Neural progenitor cell (in vitro differentiated cells): Measurements from ENCODE around the gene OGFOD3. TPM values are rescaled to one million over a fixed set of nuclear protein-coding genes. Genes with fewer than 3 reads are reported as not detected.

Experiments
- DNase-seq: peaks from one replicate; pipeline ENCODE4 v3.0.0-alpha.2; 2016; ENCODE audit warnings: low spot score
- H2AFZ ChIP-seq: fragments of 200-600 bp; sonication (generic); replicated peaks from 2 replicates; pipeline ENCODE4 v1.6.1; 2016; ENCODE audit warnings: antibody characterized with exemption
- H3F3A ChIP-seq: fragments of 200-600 bp; sonication (generic); 2 replicates; pipeline ENCODE4 v1.6.1; 2016; ENCODE audit warnings: antibody characterized with exemption, low read depth
- H3K27ac ChIP-seq: fragments of 200-600 bp; sonication (generic); 2 replicates; pipeline ENCODE4 v1.5.1; 2016; ENCODE audit warnings: mild to moderate bottlenecking
- H3K27me3 ChIP-seq: fragments of 200-600 bp; sonication (generic); 2 replicates; pipeline ENCODE4 v1.6.1; 2016; ENCODE audit warnings: mild to moderate bottlenecking, moderate library complexity
- H3K36me3 ChIP-seq: fragments of 200-600 bp; sonication (generic); 2 replicates; pipeline ENCODE4 v1.5.1; 2016
- H3K4me1 ChIP-seq: fragments of 200-600 bp; sonication (generic); 2 replicates; pipeline ENCODE4 v1.6.1; 2016; ENCODE audit warnings: mixed run types
- H3K4me2 ChIP-seq: fragments of 200-600 bp; sonication (generic); 2 replicates; pipeline ENCODE4 v1.6.1; 2016
- H3K4me3 ChIP-seq: fragments of 200-600 bp; sonication (generic); 2 replicates; pipeline ENCODE4 v1.5.1; 2016
- H3K79me2 ChIP-seq: fragments of 200-600 bp; sonication (generic); 2 replicates; pipeline ENCODE4 v1.6.1; 2016; ENCODE audit warnings: low read depth
- H3K9ac ChIP-seq: fragments of 200-600 bp; sonication (generic); 2 replicates; pipeline ENCODE4 v1.6.1; 2016
- H3K9me3 ChIP-seq: fragments of 200-600 bp; sonication (generic); 2 replicates; pipeline ENCODE4 v1.5.1; 2016; ENCODE audit warnings: low read depth
- H4K20me1 ChIP-seq: fragments of 200-600 bp; sonication (generic); 2 replicates; pipeline ENCODE4 v1.6.1; 2016; ENCODE audit warnings: low read depth
- H3K27ac Mint-ChIP-seq: 3 replicates; pipeline ENCODE4 v1.8.0; 2021; ENCODE audit warnings: mixed read lengths
- H3K27me3 Mint-ChIP-seq: 2 replicates; pipeline ENCODE4 v1.8.0; 2022; ENCODE audit warnings: low read depth, mild to moderate bottlenecking, inconsistent platforms, moderate library complexity, mixed read lengths; ENCODE audit not compliant: insufficient read depth
- H3K36me3 Mint-ChIP-seq: 3 replicates; pipeline ENCODE4 v1.8.0; 2021; ENCODE audit warnings: mixed read lengths
- H3K4me1 Mint-ChIP-seq: 3 replicates; pipeline ENCODE4 v1.8.0; 2021; ENCODE audit warnings: mixed read lengths
- H3K4me3 Mint-ChIP-seq: 3 replicates; pipeline ENCODE4 v1.8.0; 2021; ENCODE audit warnings: mild to moderate bottlenecking, moderate library complexity, mixed read lengths
- H3K9me3 Mint-ChIP-seq: 3 replicates; pipeline ENCODE4 v1.8.0; 2020; ENCODE audit warnings: mixed read lengths
- EZH2 ChIP-seq: fragments of 200-600 bp; sonication (generic); IDR thresholded peaks from 2 replicates; pipeline ENCODE4 v1.6.1; 2017; ENCODE audit warnings: antibody characterized with exemption, mild to moderate bottlenecking, moderate library complexity
- EZH2phosphoT487 ChIP-seq: fragments of 200-600 bp; sonication (generic); IDR thresholded peaks from 2 replicates; pipeline ENCODE4 v1.6.1; 2017; ENCODE audit warnings: antibody characterized with exemption
- total RNA-seq: library from RNA; depleted of rRNA; stranded (reverse); fragments of >200 nt; gene quantifications from 2 replicates; pipeline ENCODE4 v1.2.3, GENCODE V29; 2015; ENCODE audit warnings: low replicate concordance
- TF ChIP-seq, protein P1 (sequence below): fragments of 200-600 bp; sonication (generic); IDR thresholded peaks from 2 replicates; pipeline ENCODE4 v1.5.1; 2017; ENCODE audit warnings: antibody characterized with exemption, mild to moderate bottlenecking

OGFOD3 gene
- total RNA-seq, 1 donor from 2014 or later = 26.8 TPM

DNA sequence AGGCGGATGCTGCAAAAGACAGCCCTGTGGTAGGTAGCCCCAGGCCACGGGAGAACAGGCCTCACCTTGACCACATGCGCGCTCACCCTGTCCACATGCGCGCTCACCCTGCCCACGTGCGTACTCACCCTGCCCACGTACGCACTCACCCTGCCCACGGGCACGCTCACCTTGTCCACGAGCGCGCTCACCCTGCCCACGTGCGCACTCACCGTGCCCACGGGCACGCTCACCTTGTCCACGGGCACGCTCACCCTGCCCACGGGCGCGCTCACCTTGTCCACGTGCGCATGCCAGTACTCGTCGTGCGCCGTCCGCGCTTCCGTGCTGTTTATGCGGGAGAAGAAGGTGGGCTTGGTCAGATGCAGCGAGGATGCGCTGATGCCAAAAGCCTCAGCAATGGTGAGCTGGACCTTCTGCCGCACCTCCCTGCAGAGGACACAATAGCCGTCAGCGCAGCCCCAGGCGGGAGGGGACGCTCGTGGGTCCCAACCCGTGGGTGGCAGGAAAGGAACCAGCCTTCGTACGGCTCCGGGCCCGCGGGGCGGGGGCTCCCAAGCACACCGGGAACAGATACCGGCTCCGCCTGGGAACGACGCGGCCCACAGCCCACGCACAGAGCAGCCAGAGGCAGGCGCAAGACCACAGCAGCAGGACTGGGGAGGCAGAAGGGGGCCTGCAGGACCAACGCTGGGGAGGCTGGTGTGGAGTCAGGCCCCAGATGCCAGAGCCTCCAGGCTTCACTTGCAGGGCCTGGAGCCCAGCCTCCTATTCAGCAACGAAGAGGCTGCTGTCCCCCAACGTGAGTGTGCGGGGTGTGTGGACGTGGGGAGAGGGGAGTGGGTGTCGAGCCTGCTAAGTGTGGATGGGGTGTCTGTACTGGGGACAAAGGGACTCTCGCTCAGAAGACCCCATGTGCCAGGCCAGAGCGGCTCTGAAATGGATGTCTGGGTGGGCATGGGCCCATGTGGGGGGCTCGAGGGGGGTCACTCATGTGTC is 14.4 kb downstream of the OGFOD3 start:
- peaks cover 7% of the 10 kb centered on the region for H3K4me1 Mint-ChIP-seq
- Histone ChIP-seq H3K27me3 (no peaks in the 10 kb centered on the region), H3K79me2 (no peaks in the 10 kb centered on the region), H3F3A (no peaks in the 10 kb centered on the region), H3K9me3 (no peaks in the 10 kb centered on the region), H3K4me1 (no peaks in the 10 kb centered on the region), H3K36me3 (no peaks in the 10 kb centered on the region), H4K20me1 (peaks cover under 1% of the 10 kb centered on the region), H3K4me3 (no peak overlapping the region), H3K4me2 (no peak overlapping the region), H2AFZ (no peak overlapping the region), H3K27ac (no peak overlapping the region), H3K9ac (no peak overlapping the region)
- H3K36me3 Mint-ChIP-seq = peaks cover 13% of the 10 kb centered on the region
- H3K27ac Mint-ChIP-seq = no peak overlapping the region
- peaks cover 3% of the 10 kb centered on the region for H3K27me3 Mint-ChIP-seq
- DNase-seq = no peak
- no peak for TF ChIP-seq EZH2phosphoT487
- no peak for TF ChIP-seq EZH2
- TF ChIP-seq, protein P1, sequence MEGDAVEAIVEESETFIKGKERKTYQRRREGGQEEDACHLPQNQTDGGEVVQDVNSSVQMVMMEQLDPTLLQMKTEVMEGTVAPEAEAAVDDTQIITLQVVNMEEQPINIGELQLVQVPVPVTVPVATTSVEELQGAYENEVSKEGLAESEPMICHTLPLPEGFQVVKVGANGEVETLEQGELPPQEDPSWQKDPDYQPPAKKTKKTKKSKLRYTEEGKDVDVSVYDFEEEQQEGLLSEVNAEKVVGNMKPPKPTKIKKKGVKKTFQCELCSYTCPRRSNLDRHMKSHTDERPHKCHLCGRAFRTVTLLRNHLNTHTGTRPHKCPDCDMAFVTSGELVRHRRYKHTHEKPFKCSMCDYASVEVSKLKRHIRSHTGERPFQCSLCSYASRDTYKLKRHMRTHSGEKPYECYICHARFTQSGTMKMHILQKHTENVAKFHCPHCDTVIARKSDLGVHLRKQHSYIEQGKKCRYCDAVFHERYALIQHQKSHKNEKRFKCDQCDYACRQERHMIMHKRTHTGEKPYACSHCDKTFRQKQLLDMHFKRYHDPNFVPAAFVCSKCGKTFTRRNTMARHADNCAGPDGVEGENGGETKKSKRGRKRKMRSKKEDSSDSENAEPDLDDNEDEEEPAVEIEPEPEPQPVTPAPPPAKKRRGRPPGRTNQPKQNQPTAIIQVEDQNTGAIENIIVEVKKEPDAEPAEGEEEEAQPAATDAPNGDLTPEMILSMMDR = no peak
- no peak overlapping the region for H3K4me3 Mint-ChIP-seq
- H3K9me3 Mint-ChIP-seq = no peaks in the 10 kb centered on the region

DNA sequence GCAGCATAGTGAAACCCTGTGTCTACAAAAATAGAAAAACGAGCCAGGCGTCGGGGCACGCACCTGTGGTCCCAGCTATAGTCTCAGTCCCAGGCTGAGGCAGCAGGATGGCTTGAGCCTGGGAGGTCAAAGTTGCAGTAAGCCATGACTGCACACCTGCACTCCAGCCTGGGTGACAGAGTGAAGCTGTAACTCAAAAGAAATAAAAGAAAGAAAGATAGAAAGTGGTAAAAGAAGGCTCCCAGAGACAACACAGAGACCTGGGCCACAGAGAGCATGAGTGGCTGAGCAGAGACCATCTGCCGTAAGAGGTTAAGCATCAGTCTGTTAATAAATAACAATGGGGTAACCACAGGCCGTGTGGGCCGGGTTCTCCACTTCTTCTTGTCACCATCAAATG is 15.5 kb downstream of the OGFOD3 start:
- Mint-ChIP-seq H3K4me3 (no peak overlapping the region), H3K27ac (peak overlapping the region; percentile 79), H3K27me3 (no peaks in the 10 kb centered on the region), H3K36me3 (peaks cover 12% of the 10 kb centered on the region), H3K4me1 (peaks cover 7% of the 10 kb centered on the region), H3K9me3 (no peaks in the 10 kb centered on the region)
- Histone ChIP-seq H3F3A (no peaks in the 10 kb centered on the region), H3K9me3 (no peaks in the 10 kb centered on the region), H3K27me3 (no peaks in the 10 kb centered on the region), H3K4me2 (no peak overlapping the region), H4K20me1 (no peaks in the 10 kb centered on the region), H3K27ac (no peak overlapping the region), H2AFZ (no peak overlapping the region), H3K4me1 (no peaks in the 10 kb centered on the region), H3K9ac (no peak overlapping the region), H3K36me3 (no peaks in the 10 kb centered on the region), H3K79me2 (no peaks in the 10 kb centered on the region), H3K4me3 (no peak overlapping the region)
- no peak for DNase-seq
- no peak for TF ChIP-seq EZH2
- TF ChIP-seq, protein P1 = no peak
- no peak for TF ChIP-seq EZH2phosphoT487

DNA sequence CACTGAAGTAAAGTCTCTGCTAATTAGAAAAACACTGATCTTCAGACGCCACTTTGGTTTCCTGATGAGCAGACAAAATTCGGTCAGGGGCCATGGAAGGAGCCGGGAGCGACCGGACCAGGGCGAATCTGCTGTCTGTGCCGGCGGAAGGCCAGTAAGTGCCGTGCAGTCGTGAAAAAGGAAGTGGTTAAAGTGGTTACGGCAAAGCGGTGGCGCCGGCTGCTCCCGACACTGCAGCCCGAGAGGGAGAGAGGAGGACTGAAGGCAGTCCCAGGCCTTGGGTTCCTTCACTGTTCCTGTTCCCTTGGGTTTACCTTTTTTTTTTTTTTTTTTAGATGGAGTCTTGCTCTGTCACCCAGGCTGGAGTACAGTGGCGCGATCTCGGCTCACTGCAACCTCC is 17.6 kb downstream of the OGFOD3 start:
- no peak overlapping the region for H3K27ac Mint-ChIP-seq

More for the DNA sequence above, 17.6 kb downstream of the OGFOD3 start:
- Histone ChIP-seq H3K36me3 (no peaks in the 10 kb centered on the region), H3K4me1 (no peaks in the 10 kb centered on the region), H3K4me2 (no peak overlapping the region), H3F3A (no peaks in the 10 kb centered on the region), H3K9ac (no peak overlapping the region), H3K27ac (no peak overlapping the region), H2AFZ (no peak overlapping the region), H3K4me3 (no peak overlapping the region), H3K9me3 (no peaks in the 10 kb centered on the region), H4K20me1 (no peaks in the 10 kb centered on the region), H3K79me2 (no peaks in the 10 kb centered on the region), H3K27me3 (no peaks in the 10 kb centered on the region)
- TF ChIP-seq, protein P1 = no peak
- no peak for TF ChIP-seq EZH2phosphoT487
- no peak for TF ChIP-seq EZH2
- DNase-seq = no peak
- peaks cover 7% of the 10 kb centered on the region for H3K4me1 Mint-ChIP-seq
- H3K27me3 Mint-ChIP-seq = no peaks in the 10 kb centered on the region
- H3K4me3 Mint-ChIP-seq = peak overlapping the region; percentile 50
- H3K9me3 Mint-ChIP-seq = no peaks in the 10 kb centered on the region
- peaks cover 15% of the 10 kb centered on the region for H3K36me3 Mint-ChIP-seq
